Upper lobe of right lung (tissue), 1 donor: Measurements from ENCODE around the gene PRRT2. TPM values are rescaled to one million over a fixed set of nuclear protein-coding genes. Genes with fewer than 3 reads are reported as not detected.
A peak's percentile ranks its signal among the peaks of the same experiment; 100 is the strongest.
"Not testable (repeated sequence)": the region's sequence is repeated elsewhere in the genome, so short reads cannot be mapped to it uniquely, and the experiment has no call there.

Experiments used
- ATAC-seq: fragments of 200-7000 bp; cut with Tn5 transposase; one replicate; pipeline ENCODE4 v1.9.1; 2020; ENCODE audit warnings: mild to moderate bottlenecking, moderate library complexity
- DNase-seq: peaks from one replicate; pipeline ENCODE4 v3.0.0-alpha.2; 2020
- H3K27ac ChIP-seq: fragments of 200-600 bp; one replicate; pipeline ENCODE4 v1.8.0; 2022
- H3K27me3 ChIP-seq: fragments of 200-600 bp; one replicate; pipeline ENCODE4 v1.8.0; 2022; ENCODE audit warnings: mild to moderate bottlenecking
- H3K36me3 ChIP-seq: fragments of 200-600 bp; one replicate; pipeline ENCODE4 v1.8.0; 2022
- H3K4me1 ChIP-seq: fragments of 200-600 bp; one replicate; pipeline ENCODE4 v1.8.0; 2022
- H3K4me3 ChIP-seq: fragments of 200-600 bp; one replicate; pipeline ENCODE4 v1.8.0; 2022; ENCODE audit warnings: mild to moderate bottlenecking
- H3K9me3 ChIP-seq: fragments of 200-600 bp; one replicate; pipeline ENCODE4 v1.8.0; 2022
- intact Hi-C: fragments of 100-400 bp; cut with DNase I; formaldehyde crosslinking; loops from one replicate; pipeline ENCODE4 v1.11.0; 2022
- total RNA-seq: library from RNA; stranded (reverse); fragmentation: NEBNext Ultra II Directional; extraction: Animal tissue kit (Norgen Biotek cat#: 25700); gene quantifications from one replicate; pipeline ENCODE4 v1.2.1, GENCODE V29; 2021
- TF ChIP-seq, protein P1 (sequence below): fragments of 200-600 bp; IDR thresholded peaks from one replicate; pipeline ENCODE4 v1.8.0; 2022; ENCODE audit warnings: antibody characterized with exemption
- donor health status: DM: no; HTN: yes; CAD: no; lungs with severe emphysema.

PRRT2 gene
- total RNA-seq, 1 donor from 2014 or later: 2.7 TPM

GRCh38 chr16:29831490-29831889 is 19.5 kb downstream of the PRRT2 start:
- intact Hi-C loops: no loop called here
- Histone ChIP-seq H3K4me1 (peaks cover 15% of the 10 kb centered on the region), H3K9me3 (no peaks in the 10 kb centered on the region), H3K27me3 (no peaks in the 10 kb centered on the region), H3K27ac (no peak overlapping the region), H3K4me3 (no peak overlapping the region), H3K36me3 (peaks cover 66% of the 10 kb centered on the region)
- no peak for DNase-seq
- TF ChIP-seq, protein P1, sequence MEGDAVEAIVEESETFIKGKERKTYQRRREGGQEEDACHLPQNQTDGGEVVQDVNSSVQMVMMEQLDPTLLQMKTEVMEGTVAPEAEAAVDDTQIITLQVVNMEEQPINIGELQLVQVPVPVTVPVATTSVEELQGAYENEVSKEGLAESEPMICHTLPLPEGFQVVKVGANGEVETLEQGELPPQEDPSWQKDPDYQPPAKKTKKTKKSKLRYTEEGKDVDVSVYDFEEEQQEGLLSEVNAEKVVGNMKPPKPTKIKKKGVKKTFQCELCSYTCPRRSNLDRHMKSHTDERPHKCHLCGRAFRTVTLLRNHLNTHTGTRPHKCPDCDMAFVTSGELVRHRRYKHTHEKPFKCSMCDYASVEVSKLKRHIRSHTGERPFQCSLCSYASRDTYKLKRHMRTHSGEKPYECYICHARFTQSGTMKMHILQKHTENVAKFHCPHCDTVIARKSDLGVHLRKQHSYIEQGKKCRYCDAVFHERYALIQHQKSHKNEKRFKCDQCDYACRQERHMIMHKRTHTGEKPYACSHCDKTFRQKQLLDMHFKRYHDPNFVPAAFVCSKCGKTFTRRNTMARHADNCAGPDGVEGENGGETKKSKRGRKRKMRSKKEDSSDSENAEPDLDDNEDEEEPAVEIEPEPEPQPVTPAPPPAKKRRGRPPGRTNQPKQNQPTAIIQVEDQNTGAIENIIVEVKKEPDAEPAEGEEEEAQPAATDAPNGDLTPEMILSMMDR: no peak
- ATAC-seq: peak; percentile 14

DNA sequence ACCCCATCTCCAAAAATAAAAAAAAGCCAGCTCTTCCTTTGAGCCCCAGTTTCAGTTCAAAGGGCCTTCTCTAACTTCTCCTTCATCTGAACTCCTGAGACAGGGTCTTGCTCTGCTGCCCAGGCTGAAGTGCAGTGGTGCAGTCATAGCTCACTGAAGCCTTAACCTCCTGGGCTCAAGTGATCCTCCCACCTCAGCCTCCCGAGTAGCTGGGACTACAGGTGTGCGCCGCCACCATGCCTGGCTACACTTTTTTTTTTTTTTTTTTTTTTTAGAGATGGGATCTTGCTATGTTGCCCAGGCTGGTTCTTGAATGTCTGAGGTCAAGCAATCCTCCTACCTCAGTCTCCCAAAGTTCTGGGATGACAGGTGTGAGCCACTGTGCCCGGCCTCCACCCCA is 21.2 kb downstream of the PRRT2 start:
- H3K27me3 ChIP-seq, H3K27ac ChIP-seq, ATAC-seq, H3K4me1 ChIP-seq, H3K4me3 ChIP-seq, intact Hi-C loops, H3K9me3 ChIP-seq, DNase-seq: not testable (repeated sequence)
- H3K36me3 ChIP-seq: peaks cover 84% of the 10 kb centered on the region

- Histone ChIP-seq H3K4me3 (no peak overlapping the region), H3K36me3 (peaks cover 92% of the 10 kb centered on the region), H3K27me3 (no peaks in the 10 kb centered on the region), H3K27ac (no peak overlapping the region), H3K4me1 (peaks cover 2% of the 10 kb centered on the region), H3K9me3 (no peaks in the 10 kb centered on the region)
- DNase-seq (no peak), ATAC-seq (no peak)
- TF ChIP-seq, protein P1: no peak
- intact Hi-C loops: no loop called here
These were observed 22.1 kb downstream of the PRRT2 start for GRCh38 chr16:29834079-29834478.

DNA sequence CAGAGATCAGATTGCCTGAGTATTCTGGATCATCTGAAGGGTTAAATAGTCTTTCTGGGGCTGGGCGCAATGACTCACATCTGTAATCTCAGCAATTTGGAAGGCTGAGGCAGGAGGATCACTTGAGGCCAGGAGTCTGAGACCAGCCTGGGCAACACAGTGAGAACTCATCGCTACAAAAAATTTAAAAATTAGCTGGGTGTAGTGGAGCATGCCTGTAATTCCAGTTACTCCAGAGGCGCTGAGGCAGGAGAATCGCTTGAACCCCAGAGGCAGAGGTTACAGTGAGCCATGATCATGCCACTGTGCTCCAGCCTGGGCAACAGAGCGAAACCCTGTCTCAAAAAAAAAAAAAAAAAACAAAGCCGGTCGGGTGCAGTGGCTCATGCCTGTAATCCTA is 23.9 kb downstream of the PRRT2 start:
- intact Hi-C loops: no loop called here
- Histone ChIP-seq H3K4me1 (no peaks in the 10 kb centered on the region), H3K9me3 (no peaks in the 10 kb centered on the region), H3K27ac (no peak overlapping the region), H3K4me3 (no peak overlapping the region), H3K27me3 (no peaks in the 10 kb centered on the region), H3K36me3 (peaks cover 100% of the 10 kb centered on the region)
- TF ChIP-seq, protein P1: no peak
- DNase-seq: no peak
- ATAC-seq: no peak

GRCh38 chr16:29836623-29837022 is 24.6 kb downstream of the PRRT2 start:
- Histone ChIP-seq H3K27me3 (no peaks in the 10 kb centered on the region), H3K4me3 (no peak overlapping the region), H3K9me3 (no peaks in the 10 kb centered on the region), H3K27ac (no peak overlapping the region), H3K36me3 (peaks cover 100% of the 10 kb centered on the region), H3K4me1 (no peaks in the 10 kb centered on the region)
- TF ChIP-seq, protein P1: no peak
- no peak for DNase-seq
- intact Hi-C loops: no loop called here
- ATAC-seq: no peak

- ATAC-seq (no peak), DNase-seq (no peak)
- Histone ChIP-seq H3K27ac (no peak overlapping the region), H3K4me1 (no peaks in the 10 kb centered on the region), H3K9me3 (no peaks in the 10 kb centered on the region), H3K27me3 (no peaks in the 10 kb centered on the region), H3K36me3 (peaks cover 100% of the 10 kb centered on the region), H3K4me3 (no peak overlapping the region)
- intact Hi-C loops: no loop called here
- TF ChIP-seq, protein P1: no peak
These were observed 25.8 kb downstream of the PRRT2 start for GRCh38 chr16:29837841-29838240.
